GM10248 (cell line): Measurements from ENCODE around the gene DOCK10.

Experiments used
- CTCF ChIA-PET: fragments of 300-600 bp; sonication (Branson Sonifier 250); formaldehyde crosslinking; extraction: SDS; loops from one replicate; lab custom pipeline; 2021; ENCODE audit warnings: antibody characterized with exemption; lab: Yijun Ruan, JAX
- POLR2A ChIA-PET: fragments of 350-650 bp; sonication (Branson Sonifier 250); formaldehyde crosslinking; extraction: SDS; loops from one replicate; lab custom pipeline; 2020; ENCODE audit warnings: antibody characterized with exemption; lab: Yijun Ruan, JAX
- DNase-seq: peaks from one replicate; pipeline ENCODE4 v3.0.0; 2012; ENCODE audit errors: extremely low spot score
- TF ChIP-seq, protein P1 (sequence below): IDR thresholded peaks from 2 replicates; pipeline ENCODE4 v1.5.1; 2012; ENCODE audit warnings: mild to moderate bottlenecking, low read depth; ENCODE audit errors: extremely low read depth, missing control alignments, control extremely low read depth

DOCK10 gene

DNA sequence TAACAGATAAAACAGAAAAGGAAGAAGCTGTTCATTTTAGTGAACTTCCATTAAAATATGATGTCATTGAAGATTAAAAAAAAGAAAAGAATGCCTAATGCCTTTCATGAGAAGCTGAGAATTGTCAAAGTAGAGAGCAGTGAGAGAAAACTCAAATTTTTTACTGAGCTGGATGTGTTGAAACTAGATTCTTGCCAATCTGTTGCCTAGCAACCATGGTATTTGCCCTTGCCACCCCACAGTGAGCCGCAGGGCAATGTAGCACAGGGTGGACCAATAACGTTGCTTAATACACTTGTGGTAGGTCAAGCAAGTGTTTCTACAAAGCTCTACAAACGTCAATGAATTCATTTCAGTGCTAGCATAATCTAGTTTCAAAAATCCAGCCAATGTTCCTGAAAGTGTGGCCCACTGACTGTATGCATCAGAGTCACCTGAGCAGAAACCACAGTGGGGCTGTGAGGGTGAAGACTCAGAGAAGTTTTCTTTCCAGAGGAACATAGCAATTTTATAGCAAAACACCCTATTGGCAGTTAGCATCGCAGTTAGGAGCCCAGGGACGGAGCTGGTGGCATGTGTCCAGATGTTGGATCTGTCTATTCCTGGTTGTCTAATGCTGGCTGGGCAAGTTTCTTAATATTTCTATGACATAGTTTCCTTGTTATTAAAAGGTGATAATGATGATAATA, 132.2 kb downstream of the DOCK10 start:
- TF ChIP-seq, protein P1, sequence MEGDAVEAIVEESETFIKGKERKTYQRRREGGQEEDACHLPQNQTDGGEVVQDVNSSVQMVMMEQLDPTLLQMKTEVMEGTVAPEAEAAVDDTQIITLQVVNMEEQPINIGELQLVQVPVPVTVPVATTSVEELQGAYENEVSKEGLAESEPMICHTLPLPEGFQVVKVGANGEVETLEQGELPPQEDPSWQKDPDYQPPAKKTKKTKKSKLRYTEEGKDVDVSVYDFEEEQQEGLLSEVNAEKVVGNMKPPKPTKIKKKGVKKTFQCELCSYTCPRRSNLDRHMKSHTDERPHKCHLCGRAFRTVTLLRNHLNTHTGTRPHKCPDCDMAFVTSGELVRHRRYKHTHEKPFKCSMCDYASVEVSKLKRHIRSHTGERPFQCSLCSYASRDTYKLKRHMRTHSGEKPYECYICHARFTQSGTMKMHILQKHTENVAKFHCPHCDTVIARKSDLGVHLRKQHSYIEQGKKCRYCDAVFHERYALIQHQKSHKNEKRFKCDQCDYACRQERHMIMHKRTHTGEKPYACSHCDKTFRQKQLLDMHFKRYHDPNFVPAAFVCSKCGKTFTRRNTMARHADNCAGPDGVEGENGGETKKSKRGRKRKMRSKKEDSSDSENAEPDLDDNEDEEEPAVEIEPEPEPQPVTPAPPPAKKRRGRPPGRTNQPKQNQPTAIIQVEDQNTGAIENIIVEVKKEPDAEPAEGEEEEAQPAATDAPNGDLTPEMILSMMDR: no peak
- ChIA-PET CTCF (interaction anchor here (0.8 to 3.7 kb wide), 5 partner anchors 10 to 92 kb away, joined by 3 to 11 read pairs (median 4); no protein-coding TSS in a partner anchor), POLR2A (no interaction called here)
- DNase-seq: no peak

DNA sequence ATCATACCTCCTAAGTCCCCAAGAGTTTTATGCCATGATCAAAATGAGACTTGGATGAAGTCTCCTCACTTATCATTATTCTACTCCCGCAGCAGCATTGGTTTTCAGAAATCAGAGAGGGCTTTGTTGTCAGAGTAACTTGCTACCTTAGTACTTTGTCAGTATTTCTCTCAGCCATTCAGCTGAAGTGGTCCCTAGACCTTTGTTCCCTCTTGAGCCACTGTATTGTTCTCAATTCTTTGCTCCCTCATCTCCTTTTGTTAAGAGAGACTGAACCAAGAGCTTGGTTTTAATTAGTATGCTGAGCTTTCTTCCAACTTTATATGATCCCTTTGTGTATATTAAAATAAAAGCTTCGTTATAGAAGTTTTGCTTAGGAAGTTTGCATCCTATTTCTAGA, 133.4 kb downstream of the DOCK10 start:
- ChIA-PET CTCF (interaction anchor here (1.1 to 3.7 kb wide), 3 partner anchors 12 to 18 kb away, joined by 3 to 11 read pairs (median 4); no protein-coding TSS in a partner anchor), POLR2A (no interaction called here)
- TF ChIP-seq, protein P1: no peak
- DNase-seq: no peak

DNA sequence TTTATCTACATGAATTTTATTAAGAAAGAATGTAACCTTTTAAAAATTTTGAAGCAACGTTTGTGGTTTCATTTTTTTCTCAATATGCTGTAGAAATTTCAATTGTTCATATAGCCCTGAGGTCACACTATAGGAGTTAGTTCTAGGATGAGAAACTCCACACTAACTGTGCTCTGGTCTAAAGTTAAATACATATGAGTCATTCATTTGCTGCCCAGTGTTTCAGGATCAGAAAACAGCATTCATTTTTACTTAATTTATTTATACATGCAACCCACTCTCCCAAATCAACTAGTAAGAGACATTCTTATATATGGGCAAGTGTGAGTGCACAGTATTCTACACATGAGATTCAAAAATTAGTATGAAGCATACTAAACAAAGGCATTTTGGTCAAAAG, 137.9 kb downstream of the DOCK10 start:
- ChIA-PET CTCF (no interaction called here), POLR2A (no interaction called here)
- TF ChIP-seq, protein P1: no peak
- DNase-seq: no peak

DNA sequence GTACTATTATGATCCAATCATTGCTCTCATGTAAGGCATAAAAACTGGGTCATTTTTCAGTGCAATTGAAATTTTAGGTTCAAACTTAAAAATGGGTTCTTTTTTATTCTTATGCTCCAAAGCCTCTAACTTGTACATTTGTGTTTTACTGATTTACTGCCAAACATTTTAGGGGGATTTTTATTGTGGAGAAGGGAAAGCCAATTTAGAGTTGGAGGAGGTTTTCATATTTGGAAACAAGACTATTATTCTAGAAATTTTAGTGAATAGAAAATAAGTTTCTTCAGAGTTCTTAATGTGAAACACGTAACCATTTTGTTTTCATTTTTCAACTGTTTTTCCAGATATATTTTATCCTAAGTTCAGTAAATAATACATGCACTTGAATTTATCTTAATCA, 138.6 kb downstream of the DOCK10 start:
- ChIA-PET POLR2A (no interaction called here), CTCF (no interaction called here)
- TF ChIP-seq, protein P1: no peak
- no peak for DNase-seq

DNA sequence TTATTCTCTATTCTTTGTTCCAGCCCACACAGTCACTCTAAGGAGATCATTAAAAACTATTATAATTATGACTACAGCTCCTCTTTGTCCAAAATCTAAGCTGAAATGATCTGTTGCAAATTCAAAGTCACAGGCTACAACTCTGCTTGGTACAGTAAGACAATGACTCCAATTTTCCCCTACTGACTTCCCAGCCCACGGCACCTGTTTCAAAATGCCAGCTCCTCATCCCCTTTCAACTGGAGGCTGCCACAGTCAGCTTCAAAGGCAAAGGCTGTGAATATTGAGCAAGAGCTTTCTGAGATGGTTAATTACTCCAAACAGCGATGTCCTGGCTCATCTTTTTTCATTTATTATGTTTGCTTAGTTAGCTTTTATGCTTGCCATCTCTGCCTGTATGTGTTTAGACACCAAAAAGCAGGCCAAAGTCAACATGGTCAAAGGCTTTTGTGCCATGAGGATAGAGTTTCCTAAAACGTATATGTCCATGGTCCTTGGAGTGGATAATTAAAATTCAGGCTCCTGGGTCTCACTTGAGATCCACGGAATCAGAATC, 141.1 kb downstream of the DOCK10 start:
- CTCF ChIA-PET: interaction anchor here (0.7 to 1.4 kb wide), 2 partner anchors 14 to 100 kb away, joined by 3 to 4 read pairs; no protein-coding TSS in a partner anchor
- no peak for DNase-seq
- POLR2A ChIA-PET: no interaction called here
- TF ChIP-seq, protein P1: no peak

DNA sequence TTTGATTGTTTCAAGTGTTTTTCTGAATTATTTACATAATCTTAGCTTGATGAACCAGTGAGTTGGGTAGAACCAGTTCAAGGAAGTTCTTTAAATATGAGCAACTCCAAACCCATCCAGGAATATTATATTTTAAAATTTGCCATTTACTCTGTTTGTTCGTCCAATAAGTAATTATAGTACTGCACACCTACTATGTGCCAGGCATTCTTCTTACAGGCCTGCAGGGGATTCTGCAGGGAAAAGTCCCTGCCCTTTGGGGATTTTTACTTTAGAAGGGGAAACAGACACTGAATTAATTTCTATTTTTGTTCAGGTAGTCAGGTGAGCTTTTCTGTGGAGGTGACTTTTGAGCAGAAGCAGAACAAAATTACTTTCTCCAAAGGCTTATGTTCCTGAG, 146.9 kb downstream of the DOCK10 start:
- ChIA-PET POLR2A (no interaction called here), CTCF (interaction anchor here (0.7 to 2.3 kb wide), 8 partner anchors 11 to 147 kb away, joined by 3 to 11 read pairs (median 3); partner anchors contain the start of gene DOCK10)
- TF ChIP-seq, protein P1: no peak
- DNase-seq: no peak
